ENCODE measurements around the gene LSR. TPM values are rescaled to one million over a fixed set of nuclear protein-coding genes. Genes with fewer than 3 reads are reported as not detected.

The LSR gene
- total RNA-seq, 1 donor from 2014 or later, result 18.1 TPM

DNA sequence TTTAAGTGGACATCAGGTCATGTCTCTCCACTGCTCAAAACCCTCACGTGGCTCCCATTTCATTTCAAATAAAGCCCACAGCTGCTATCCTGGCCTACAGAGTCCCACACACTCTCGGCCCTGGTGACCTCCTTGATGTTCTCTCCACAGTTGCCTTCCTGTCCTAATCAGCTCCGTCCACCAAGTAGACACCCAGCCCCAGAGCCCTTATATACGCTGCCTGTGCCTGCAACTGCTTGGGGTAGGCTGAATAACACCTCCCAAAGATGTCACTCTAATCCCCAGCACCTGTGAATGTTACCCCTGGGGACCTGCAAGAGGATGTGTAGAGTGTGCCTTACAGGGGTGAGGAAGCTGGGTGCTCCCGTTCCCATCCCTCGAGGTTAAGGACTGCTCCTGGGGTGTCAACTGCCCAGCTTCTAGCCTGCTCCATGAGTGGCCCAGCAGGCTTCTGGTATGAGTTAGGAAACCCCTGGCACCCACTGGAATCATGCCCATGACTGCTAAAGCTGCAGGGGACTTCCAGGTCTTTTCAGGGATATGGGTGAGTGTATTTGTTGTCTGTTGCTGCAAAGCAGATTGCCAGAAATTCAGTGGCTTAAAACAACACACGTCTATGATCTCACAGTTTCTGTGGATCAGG lies 26.3 kb upstream of the LSR start:
- H3K4me1 ChIP-seq (ENCODE audit: insufficient read depth, low read length), result no peaks in the 10 kb centered on the region
- no peak overlapping the region for H3K9ac ChIP-seq (ENCODE audit: low read length)
- no peaks in the 10 kb centered on the region for H3K9me3 ChIP-seq (ENCODE audit: insufficient read depth, low read depth, low read length)
- no peaks in the 10 kb centered on the region for H3K79me2 ChIP-seq (ENCODE audit: insufficient read depth, low read length)
- H4K20me1 ChIP-seq (ENCODE audit: insufficient read depth, low read length), result no peaks in the 10 kb centered on the region
- no peak overlapping the region for H2AFZ ChIP-seq (ENCODE audit: low read depth, low read length)
- H3K27me3 Mint-ChIP-seq (ENCODE audit: low read depth, unreplicated experiment), result peaks cover 13% of the 10 kb centered on the region
- peaks cover 17% of the 10 kb centered on the region for H3K9me3 Mint-ChIP-seq (ENCODE audit: unreplicated experiment)
- no peak overlapping the region for H3K27ac ChIP-seq (ENCODE audit: low read depth, low read length)
- H3K27ac Mint-ChIP-seq (ENCODE audit: unreplicated experiment), result no peak overlapping the region
- FAIRE-seq, result no peak
- no peaks in the 10 kb centered on the region for H3K36me3 Mint-ChIP-seq (ENCODE audit: low read depth, unreplicated experiment)
- no peak overlapping the region for H3K4me3 Mint-ChIP-seq (ENCODE audit: unreplicated experiment)
- no peak overlapping the region for H3K4me2 ChIP-seq (ENCODE audit: low read length)
- peaks cover 2% of the 10 kb centered on the region for H3K27me3 ChIP-seq (ENCODE audit: insufficient read depth, low read length)
- no peaks in the 10 kb centered on the region for H3K4me1 Mint-ChIP-seq (ENCODE audit: low read depth, unreplicated experiment)
- DNase-seq (ENCODE audit: low read depth), result no peak
- no peak overlapping the region for H3K4me3 ChIP-seq (ENCODE audit: insufficient read depth, low read depth, low read length)
- H3K36me3 ChIP-seq (ENCODE audit: insufficient read depth, low read length), result no peaks in the 10 kb centered on the region
- TF ChIP-seq EZH2 (IDR thresholded peaks at IDR 0.05; ENCODE audit: insufficient read depth, low read length), result no peak
- TF ChIP-seq, protein P1, sequence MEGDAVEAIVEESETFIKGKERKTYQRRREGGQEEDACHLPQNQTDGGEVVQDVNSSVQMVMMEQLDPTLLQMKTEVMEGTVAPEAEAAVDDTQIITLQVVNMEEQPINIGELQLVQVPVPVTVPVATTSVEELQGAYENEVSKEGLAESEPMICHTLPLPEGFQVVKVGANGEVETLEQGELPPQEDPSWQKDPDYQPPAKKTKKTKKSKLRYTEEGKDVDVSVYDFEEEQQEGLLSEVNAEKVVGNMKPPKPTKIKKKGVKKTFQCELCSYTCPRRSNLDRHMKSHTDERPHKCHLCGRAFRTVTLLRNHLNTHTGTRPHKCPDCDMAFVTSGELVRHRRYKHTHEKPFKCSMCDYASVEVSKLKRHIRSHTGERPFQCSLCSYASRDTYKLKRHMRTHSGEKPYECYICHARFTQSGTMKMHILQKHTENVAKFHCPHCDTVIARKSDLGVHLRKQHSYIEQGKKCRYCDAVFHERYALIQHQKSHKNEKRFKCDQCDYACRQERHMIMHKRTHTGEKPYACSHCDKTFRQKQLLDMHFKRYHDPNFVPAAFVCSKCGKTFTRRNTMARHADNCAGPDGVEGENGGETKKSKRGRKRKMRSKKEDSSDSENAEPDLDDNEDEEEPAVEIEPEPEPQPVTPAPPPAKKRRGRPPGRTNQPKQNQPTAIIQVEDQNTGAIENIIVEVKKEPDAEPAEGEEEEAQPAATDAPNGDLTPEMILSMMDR (IDR thresholded peaks at IDR 0.05; ENCODE audit: insufficient read depth, low read depth, low read length), result no peak

GRCh38 chr19:35223084-35223790 lies 25.6 kb upstream of the LSR start:
- no peaks in the 10 kb centered on the region for H3K79me2 ChIP-seq (ENCODE audit: insufficient read depth, low read length)
- no peaks in the 10 kb centered on the region for H3K4me1 Mint-ChIP-seq (ENCODE audit: low read depth, unreplicated experiment)
- no peak overlapping the region for H3K4me3 ChIP-seq (ENCODE audit: insufficient read depth, low read depth, low read length)
- no peak overlapping the region for H3K27ac ChIP-seq (ENCODE audit: low read depth, low read length)
- peaks cover 14% of the 10 kb centered on the region for H3K9me3 Mint-ChIP-seq (ENCODE audit: unreplicated experiment)
- no peak overlapping the region for H2AFZ ChIP-seq (ENCODE audit: low read depth, low read length)
- DNase-seq (ENCODE audit: low read depth), result no peak
- no peaks in the 10 kb centered on the region for H3K9me3 ChIP-seq (ENCODE audit: insufficient read depth, low read depth, low read length)
- no peaks in the 10 kb centered on the region for H4K20me1 ChIP-seq (ENCODE audit: insufficient read depth, low read length)
- no peaks in the 10 kb centered on the region for H3K36me3 ChIP-seq (ENCODE audit: insufficient read depth, low read length)
- H3K4me3 Mint-ChIP-seq (ENCODE audit: unreplicated experiment), result no peak overlapping the region
- peaks cover 13% of the 10 kb centered on the region for H3K27me3 Mint-ChIP-seq (ENCODE audit: low read depth, unreplicated experiment)
- no peak overlapping the region for H3K27ac Mint-ChIP-seq (ENCODE audit: unreplicated experiment)
- TF ChIP-seq, protein P1 (IDR thresholded peaks at IDR 0.05; ENCODE audit: insufficient read depth, low read depth, low read length), result no peak
- no peak for TF ChIP-seq EZH2 (IDR thresholded peaks at IDR 0.05; ENCODE audit: insufficient read depth, low read length)
- no peaks in the 10 kb centered on the region for H3K36me3 Mint-ChIP-seq (ENCODE audit: low read depth, unreplicated experiment)
- no peak for FAIRE-seq
- no peak overlapping the region for H3K4me2 ChIP-seq (ENCODE audit: low read length)
- no peak overlapping the region for H3K9ac ChIP-seq (ENCODE audit: low read length)
- no peaks in the 10 kb centered on the region for H3K4me1 ChIP-seq (ENCODE audit: insufficient read depth, low read length)
- peaks cover 2% of the 10 kb centered on the region for H3K27me3 ChIP-seq (ENCODE audit: insufficient read depth, low read length)
